GM12873 (cell line): Measurements from ENCODE around the gene PDE2A.

ENCODE experiments used
- TF ChIP-seq, protein P1 (sequence below): IDR thresholded peaks from 2 replicates; pipeline ENCODE4 v1.5.1; 2012; ENCODE audit warnings: low read depth, mild to moderate bottlenecking, moderate library complexity, low read length, control low read depth; ENCODE audit not compliant: insufficient read depth; ENCODE audit errors: missing control alignments

The PDE2A gene

DNA sequence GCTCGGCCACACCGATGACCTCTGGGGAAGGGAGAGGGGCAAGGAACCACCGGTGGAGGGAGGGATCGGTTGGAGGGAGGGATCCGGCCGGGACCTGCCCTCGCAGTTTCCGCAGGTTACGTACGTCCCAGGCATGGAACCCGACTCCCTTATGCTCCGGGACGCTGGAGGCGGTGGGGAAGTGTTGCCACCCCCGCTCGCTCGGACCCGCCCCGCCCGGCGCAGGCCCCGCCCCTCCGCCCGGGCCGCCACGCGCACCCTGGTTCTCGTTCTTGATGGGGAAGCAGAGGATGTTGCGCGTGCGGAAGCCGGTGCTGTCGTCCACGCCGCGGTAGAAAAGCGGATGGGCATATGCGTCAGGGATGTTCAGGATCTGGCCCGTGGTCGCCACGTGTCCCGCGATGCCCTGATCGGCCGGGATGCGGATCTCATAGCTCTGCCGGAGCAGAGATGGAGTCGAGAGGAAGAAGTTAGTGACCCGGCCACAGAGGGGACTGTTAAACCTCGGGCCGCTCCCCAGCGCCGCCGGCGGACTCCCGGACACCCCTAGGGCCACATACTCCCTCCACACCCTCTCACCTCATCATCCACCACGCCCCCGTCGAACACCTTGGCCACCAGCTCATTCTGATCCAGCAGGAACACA is 89.8 kb downstream of the PDE2A start:
- TF ChIP-seq, protein P1, sequence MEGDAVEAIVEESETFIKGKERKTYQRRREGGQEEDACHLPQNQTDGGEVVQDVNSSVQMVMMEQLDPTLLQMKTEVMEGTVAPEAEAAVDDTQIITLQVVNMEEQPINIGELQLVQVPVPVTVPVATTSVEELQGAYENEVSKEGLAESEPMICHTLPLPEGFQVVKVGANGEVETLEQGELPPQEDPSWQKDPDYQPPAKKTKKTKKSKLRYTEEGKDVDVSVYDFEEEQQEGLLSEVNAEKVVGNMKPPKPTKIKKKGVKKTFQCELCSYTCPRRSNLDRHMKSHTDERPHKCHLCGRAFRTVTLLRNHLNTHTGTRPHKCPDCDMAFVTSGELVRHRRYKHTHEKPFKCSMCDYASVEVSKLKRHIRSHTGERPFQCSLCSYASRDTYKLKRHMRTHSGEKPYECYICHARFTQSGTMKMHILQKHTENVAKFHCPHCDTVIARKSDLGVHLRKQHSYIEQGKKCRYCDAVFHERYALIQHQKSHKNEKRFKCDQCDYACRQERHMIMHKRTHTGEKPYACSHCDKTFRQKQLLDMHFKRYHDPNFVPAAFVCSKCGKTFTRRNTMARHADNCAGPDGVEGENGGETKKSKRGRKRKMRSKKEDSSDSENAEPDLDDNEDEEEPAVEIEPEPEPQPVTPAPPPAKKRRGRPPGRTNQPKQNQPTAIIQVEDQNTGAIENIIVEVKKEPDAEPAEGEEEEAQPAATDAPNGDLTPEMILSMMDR, result no peak

DNA sequence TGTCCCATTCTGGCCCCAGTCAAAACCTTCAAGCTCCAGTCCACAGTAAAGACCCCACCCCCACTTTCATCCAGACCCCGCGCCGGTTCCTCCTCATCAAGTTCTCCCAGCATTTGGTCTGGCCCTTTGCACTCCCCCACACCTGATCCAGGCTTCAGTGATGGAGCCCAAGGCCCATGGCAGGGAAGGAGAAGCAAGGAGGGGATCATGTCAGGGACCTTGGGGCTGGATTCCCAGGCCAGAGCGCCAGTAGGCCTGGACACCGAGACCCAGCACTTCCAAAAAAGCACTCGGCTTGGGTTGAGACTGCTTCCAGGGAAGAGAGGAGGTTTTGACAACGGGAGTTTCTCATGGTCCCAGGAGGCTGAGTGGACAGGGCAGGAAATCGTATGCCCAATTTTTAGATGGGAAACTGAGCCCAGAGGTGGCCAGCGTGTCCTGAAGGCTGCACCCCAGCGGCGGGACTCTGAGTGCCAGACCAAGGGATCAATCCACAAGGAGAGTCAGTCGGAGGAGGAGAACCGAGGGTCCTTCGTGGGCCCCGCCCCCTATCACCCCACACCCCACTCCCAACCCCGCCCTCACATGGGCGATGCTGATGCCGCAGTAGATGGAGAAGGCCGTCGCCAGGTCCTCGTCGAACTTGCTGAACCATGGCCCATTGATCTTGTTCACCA is 90.5 kb downstream of the PDE2A start:
- TF ChIP-seq, protein P1, result no peak

DNA sequence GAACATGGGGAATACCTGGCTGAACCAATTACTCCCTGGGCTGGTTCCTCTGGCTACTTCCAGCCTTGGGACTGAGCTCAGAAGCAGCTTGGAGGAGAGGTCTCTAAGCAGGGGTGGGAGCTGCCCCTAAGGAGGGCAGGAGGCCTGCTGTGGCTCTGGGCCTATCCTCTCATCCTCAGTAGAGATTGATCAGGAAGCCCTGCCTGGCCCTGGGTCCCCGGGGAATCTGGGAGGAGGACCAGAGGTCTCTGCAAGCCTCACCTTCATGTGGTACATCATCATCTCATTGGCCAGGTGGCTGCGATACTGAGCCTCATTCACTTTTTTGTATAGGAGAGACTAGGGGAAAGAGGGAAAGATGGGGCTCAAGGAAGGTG is 91.1 kb downstream of the PDE2A start:
- TF ChIP-seq, protein P1, result no peak

DNA sequence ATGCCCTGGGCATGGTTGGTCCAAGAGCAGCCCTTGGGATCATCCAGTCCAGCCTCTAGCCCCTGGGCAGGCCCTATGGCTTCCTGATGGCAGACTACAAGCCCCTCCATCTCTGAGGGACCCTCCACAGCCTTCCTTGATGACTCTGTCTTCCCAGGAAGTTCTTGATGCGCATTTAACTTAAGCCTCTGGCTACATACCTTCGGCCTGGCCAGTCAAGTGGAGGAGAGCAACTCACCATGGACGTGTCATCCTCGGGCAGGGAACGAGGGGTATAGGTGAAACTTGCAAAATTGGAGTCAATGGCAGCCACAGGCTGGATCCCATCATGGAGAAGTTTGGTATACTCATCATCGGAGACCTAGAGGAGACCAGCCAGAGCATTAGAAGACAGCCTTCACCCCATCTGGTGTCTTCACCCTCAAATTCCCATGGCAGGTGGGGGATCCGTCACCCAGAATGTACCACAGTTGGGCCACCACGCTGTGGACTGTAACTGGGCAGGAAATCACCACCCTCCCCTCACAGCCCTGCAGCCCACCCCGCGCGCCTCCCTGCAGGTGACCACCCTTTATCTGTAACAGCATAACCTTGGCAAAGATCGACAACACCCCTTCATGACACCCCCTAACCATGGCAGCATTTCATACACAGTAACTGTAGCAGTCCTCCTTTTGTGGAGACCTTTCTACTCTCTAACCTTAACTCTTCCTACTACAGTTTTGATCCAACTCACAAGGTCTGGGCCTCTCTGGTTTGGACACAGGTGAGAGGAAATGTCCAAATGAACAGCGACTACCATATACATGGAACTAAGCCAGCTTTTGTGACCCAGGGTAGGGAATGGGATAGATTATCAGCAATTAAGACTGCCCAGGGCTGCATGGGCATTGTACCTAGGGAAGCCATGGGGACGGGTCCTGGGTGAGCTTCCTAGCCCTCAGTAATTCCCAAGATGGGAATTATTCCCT is 91.7 kb downstream of the PDE2A start:
- TF ChIP-seq, protein P1, result no peak

DNA sequence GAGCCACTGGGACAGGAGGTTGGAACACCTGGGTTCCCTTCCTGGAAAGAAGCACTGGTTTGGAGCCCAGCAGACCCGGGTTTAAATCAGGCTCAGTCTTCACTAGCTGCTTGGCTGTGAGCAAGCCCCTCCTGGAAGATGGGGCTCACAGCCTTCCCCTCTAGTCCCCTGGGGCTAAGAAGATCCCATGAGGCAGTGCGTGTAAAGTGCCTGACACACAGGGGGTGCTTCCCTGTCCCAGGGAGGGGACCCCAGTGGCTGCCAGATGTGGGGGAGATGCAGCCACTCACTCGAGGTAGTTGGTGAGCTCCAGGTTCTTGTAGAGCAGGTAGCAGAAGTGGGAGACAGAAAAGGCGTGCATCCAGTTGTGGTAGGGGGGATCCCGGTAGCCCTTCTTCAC is 93.2 kb downstream of the PDE2A start:
- TF ChIP-seq, protein P1, result no peak

DNA sequence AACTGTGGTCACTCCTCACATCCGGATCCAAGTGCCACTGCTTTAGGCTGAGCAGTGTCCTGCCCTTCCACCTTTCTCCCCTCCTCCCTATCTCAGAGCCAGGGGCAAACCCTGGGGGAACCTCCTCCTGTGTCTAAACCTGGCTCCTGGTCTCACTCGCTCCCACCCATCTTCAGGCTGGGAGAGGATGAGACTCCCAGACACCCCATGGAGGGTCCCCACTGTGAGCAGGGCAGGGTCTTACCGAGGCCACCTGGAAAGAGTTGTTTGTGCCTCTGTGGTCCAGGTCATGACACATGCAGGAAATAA is 93.6 kb downstream of the PDE2A start:
- TF ChIP-seq, protein P1, result no peak
